ENCODE measurements around the gene UGT2A2.

The UGT2A2 gene

DNA sequence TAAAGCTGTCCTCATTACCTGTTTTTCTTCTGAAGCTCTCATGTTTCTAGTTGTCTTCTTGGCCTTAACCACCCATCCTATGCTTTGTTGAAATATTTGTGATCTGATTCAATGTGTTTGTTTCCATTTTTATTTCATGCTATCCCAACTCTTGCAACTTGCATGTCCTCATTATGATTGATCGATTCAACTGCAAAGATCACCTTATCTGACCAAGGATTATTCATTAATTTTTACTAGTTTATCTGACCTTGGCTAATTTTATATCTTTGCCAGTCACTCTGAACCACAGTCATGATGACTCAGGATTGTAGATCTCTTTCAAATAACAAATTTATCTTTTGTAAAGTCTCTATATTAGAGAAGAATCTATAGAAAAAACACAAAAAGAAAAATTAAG lies 70.7 kb downstream of the UGT2A2 start:
- no peak for DNase-seq

DNA sequence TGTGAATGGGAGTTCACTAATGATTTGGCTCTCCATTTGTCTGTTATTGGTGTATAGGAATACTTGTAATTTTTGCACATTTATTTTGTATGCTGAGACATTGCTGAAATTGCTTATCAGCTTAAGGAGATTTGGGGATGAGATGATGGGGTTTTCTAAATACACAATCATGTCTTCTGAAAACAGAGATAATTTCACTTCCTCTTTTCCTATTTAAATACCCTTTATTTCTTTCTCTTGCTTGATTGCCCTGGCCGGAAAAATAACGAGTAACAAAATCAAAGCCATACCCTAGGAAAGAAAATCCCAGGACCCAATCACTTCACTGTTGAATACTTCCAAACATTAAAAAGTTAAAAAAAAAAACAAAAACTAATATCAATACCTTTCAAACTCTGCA lies 76.0 kb downstream of the UGT2A2 start:
- no peak for DNase-seq

DNA sequence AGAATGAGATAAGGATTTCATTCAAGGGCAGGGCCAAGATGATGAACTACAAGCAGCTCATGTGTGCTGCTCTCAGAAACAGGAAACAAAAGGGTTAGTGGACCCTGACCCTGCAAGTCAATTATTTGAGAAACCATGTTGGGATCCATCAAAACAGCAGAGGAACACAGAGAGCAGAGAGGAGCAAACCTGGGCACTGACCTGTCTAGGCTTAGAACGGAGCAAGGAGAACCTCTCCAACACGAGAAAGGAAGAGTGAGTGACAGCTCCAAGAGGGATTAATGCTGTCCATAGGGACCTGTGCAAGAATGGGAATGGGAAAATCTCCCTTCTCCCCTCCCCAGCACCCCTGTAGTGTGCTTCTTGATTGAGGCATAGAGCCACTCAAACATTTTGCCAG lies 89.8 kb downstream of the UGT2A2 start:
- DNase-seq, result no peak

DNA sequence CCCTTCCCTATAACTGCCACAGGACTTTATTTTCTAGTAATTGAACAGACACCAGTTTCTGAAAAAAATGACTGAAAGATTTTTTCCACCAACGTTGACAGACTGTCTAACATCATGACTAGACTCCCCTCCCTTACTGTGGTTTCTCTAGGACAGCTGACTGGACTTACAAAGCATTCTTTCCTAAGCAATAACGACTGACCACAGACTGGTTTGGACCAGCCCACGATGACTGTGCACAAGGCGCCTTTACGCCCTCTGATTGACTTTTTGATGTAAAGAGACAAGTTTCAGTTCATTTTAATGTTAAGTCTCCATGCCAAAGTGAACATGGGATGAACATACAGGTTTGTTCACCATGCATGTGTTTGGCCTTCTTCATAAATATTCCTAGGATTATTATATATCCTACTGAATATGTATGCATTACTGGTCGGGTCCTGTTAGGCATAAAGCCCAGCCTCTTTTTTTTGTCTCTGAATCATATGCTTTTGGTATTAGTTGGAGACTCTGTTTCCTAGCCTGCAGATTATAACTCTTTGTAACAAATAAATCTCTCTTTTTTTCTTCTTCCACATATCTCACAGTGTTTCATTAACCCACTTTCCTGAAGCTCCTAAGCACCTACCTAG lies 93.2 kb downstream of the UGT2A2 start:
- no peak for DNase-seq

Measured in activated CD4-positive, alpha-beta T cell treated with anti-CD3 and anti-CD28 coated beads, Interleukin-2, amount 50 U/mL, for 1 hour (primary cell).